ENCODE results near the gene SHQ1. TPM values are rescaled to one million over a fixed set of nuclear protein-coding genes. Genes with fewer than 3 reads are reported as not detected.
"Not testable (repeated sequence)": the region's sequence is repeated elsewhere in the genome, so short reads cannot be mapped to it uniquely, and the experiment has no call there.

Gene SHQ1
- polyA plus RNA-seq, 10 donors = 10.7 to 16.9 (median 13.3) TPM

GRCh38 chr3:72803573-72803972 is 44.7 kb downstream of the SHQ1 start:
- no peak for DNase-seq

DNA sequence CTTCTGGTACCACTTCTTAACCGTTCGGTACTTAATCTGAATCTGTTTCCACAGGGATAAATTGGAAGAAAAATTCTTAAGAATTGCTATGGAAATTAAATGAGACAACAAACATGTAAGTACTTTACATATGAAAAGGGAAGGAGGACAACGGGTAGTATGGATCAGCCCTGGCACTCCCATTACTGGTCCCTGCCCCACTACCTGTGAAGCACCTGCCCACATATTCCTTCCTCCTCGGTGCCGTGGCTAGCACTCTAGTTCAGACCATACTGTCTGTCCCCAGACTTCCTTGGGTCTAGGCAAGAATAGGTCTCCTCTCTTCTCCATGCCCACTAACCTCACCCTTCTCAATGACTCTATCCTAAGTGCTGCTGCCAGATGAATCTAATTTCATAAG is 46.2 kb downstream of the SHQ1 start:
- DNase-seq = no peak

- DNase-seq = no peak
Measured at GRCh38 chr3:72800869-72801268, 47.4 kb downstream of the SHQ1 start.

- DNase-seq = no peak
Measured at GRCh38 chr3:72798552-72799195, 49.6 kb downstream of the SHQ1 start.

DNA sequence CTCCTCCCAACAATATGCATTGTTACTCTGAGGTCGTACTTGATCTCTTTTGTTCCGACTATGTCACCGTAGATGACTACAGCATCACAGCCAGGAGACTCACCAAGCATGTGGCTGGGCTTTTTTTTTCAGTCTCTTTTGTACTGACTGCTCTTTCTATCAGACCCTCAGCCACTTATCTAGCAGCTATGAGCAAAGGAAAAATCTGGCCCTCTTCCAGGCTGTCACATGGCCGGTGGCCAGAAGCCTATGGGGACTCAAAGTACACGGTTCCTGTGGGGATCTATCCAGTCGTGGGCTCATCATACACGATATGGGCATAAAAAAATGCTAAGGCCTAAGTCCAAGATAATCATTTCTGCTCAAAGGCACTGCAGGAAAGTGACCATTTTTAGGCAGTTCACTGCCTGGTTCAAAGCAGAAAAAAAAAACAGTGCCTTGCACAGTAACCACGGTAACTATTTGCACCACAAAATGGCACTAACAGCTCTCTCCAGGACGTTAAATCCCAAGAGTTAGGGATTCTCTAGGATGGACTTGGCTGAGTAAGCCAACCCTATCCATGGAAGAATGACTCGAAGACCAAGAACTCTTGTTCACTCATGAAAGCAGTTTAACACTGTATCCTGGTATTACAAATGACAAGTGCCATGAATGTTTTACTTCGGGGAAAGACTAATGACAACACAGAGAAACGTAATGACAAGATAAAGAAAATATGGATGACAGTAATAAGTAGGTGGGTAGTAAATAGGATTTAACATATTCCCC is 50.3 kb downstream of the SHQ1 start:
- DNase-seq = peak in 2 of 3 donors; percentile 18 to 36

DNA sequence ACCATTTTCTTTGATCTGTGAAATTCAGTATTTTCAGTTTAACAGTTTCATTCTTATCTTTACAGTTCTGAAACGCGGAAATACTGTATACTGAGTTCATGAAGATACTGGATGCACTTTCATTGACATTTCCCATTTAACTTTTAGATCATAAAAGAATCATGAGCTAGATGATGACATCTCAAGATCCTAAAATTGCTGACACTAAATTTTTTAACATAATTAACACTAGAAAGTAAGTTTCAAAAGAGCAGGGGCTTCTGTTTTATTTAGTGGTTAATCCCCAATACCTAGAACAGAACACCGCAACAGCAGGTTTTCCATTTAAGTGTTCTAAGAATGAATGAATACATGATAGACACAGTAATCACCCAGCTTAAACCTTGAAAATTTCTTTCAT is 54.2 kb downstream of the SHQ1 start:
- DNase-seq = no peak

- no peak for DNase-seq
Measured at GRCh38 chr3:72791161-72791560, 57.1 kb downstream of the SHQ1 start.

GRCh38 chr3:72789786-72790185 is 58.5 kb downstream of the SHQ1 start:
- DNase-seq = no peak

DNA sequence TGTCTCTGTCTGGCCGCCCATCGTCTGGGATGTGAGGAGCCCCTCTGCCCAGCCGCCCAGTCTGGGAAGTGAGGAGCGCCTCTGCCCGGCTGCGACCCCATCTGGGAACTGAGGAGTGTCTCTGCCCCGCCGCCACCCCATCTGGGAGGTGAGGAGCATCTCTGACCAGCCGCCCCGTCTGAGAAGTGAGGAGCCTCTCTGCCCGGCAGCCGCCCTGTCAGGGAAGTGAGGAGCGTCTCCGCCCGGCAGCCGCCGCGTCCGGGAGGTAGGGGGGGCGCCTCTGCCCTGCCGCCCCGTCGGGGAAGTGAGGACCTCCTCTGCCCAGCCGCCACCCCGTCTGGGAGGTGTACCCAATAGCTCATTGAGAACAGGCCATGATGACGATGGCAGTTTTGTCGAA is 60.0 kb downstream of the SHQ1 start:
- not testable (repeated sequence) for DNase-seq

DNA sequence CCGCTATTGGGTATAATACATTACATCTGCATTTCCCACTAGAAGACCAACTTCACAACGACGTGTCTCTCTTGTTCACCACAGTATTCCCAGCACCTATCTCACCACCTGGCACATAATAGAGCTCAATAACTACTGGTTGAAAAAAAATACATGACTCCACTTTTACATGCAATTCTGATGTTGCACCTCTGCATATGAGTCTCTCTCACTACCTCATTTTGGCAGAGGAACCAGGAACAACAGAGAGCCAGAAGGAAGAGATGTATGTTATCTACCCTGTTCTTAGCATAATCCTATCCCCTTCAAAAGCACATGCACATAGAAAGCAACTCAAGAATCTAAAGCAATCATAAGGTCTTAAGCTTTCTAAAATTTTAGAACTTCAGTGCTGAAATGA is 61.6 kb downstream of the SHQ1 start:
- no peak for DNase-seq

- no peak for DNase-seq
Measured at GRCh38 chr3:72784226-72784625, 64.0 kb downstream of the SHQ1 start.

DNA sequence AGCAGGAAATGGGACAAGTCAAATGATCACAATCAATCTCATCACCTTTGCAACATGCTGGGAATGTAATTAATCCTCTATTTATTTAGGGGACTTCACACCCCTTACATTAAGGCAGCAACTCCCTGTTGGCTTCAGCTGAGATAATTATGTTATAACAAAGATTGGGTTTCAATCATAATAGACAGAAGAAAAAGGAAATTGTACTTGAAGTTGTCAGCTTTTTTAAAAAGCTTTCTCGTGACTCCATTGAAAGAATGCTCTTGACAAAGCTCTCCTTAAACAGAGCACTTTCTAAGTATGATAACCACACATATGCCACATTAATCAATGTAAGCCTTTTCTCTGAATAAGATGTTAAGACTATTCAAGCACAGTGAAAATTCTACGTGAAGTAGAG is 65.7 kb downstream of the SHQ1 start:
- no peak for DNase-seq

DNA sequence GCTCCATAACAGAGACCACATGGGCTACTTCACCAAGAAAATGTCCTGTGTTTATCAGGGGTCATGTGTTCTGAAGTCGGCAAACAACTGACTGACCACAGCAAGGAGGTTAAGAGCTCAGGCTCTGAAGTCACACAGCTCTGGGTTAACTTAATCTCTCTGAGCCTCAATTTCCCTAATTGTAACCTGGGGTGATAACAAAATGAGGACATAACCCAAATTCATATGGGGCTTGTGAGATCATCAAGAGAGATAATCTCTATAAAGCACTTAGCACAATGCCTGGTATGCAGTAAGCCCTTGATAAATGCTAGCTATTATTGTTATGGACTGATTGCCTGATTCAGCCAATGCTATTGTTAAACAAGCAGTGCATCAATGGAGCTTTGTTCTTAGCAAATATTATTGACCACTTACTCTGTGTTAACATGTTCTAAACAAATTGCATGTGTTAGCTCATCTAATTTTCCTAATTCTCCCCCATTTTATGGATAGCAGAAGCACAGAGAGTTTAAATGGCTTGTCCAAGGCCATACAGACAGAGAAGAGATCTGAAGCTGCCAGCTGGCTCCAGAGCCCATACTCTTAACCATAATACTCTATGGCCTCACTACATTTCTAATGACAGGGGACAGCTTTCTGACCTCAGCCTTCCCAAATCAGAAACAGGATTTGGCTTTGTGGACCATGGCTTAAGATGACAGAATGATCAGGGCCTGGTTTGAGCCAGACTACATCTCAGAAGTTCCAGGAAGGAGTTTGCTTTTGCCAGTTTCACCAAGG is 78.3 kb downstream of the SHQ1 start:
- no peak for DNase-seq

DNA sequence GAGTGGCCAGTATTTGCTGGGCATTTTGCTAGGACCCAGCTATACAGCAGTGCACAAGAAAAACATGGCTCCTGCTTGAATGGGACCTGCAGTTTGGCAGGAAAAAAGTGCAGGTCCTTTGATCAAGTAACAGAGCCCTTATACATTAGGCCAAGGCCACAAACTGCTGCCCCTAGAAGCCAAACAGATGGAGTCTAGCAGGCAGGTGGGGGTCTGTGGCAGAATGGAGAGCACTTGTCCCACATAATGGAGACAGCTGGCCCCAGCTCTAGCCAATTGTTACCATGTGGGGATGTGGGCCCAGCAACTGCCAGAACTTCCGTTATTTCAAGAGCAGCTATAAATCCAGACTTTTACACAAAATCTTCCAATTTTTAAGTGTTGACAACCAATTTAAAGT is 79.3 kb downstream of the SHQ1 start:
- no peak for DNase-seq

DNA sequence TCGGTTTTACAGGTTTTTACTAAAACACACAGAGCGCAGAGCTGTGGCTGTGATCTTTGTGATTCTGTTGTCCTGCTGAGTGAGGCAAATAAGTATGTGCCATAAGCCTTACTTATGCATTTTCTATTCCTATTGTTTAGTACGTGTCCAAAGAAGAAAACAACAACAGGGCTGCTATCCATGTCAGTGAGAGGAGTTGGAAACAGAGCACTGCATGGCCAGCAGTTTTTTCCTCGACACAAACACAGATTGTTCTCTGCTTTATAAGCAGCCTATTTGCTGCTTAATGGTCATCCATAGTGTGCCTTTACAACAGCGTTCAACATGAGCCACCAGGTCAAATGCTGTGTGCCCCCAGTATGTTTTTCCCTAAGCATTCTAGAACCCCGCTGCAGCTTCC is 79.8 kb downstream of the SHQ1 start:
- no peak for DNase-seq

DNA sequence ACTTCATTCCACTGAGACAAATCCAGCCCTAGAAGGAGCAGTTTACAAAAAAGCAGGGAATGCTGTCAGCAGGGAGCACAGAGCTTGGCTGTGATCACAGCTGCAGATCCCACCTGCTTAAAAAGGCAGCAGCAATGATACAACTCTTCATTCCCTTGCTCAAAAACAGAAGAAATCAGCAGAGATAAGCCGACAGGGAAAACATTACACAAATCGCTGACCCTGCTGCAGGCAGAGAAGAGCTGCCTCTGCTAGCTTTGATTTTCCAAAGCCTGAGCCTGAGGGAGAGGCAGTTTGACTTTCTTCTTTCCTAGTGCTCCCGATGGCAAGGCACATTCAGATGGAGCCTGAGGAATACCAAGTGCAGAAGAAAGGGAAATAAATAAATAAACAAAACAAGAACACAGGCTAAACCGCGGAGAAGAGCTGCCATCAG is 80.2 kb downstream of the SHQ1 start:
- no peak for DNase-seq

DNA sequence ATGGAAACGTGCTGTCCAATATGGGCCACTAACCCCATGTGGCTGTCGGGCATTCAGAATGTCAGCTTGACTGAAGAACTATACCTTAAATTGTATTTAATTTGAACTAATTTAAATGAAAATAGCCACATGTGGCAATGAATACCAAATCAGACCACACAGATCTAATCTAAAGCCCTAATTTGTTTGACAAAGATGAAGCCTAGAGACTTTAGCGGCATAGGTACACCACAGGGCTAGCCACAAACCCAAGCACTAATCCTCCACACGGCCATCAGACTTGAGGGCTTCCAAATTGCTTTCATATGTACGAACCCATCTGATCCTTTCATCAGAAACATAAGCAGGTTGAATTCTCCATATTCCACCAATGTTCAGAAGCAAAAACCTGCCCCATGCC is 81.4 kb downstream of the SHQ1 start:
- no peak for DNase-seq

GRCh38 chr3:72763751-72764440 is 84.3 kb downstream of the SHQ1 start:
- no peak for DNase-seq

DNA sequence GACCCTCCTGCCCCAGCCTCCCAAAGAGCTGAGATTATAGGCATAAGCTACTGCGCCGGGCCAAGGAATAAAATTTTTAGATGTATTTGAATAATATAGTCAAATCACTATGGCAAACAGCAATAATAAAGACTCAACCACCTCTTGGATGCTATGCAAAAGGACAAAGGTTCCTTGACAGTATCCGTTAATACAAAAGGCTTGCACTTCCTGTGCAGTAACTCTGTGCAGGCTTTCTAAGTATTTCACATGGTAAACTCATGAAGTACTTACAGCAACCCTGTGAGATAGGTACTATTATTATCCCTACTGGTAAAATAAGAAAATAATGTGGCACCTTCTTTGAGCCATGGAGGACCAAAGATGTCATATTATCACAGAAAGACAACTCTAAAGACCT is 86.8 kb downstream of the SHQ1 start:
- no peak for DNase-seq

DNA sequence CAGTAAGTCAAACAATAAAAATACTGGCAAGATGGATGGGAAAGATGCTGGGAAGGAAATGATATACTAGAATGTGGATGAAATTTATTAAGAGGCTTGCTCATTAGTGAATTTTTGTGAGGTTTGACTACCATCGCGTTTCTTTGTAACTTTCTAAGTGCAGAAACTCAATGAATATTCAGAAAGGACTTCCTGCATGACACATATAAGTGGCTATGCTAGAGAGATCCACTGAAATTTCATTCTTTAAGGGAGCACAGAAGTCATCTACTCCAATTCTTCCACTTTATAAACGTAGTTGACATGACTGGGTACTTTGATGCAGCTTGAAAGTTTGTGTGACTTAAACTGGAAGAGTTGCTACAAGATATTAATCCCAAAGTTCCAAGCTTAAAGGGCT is 88.0 kb downstream of the SHQ1 start:
- DNase-seq = no peak

DNA sequence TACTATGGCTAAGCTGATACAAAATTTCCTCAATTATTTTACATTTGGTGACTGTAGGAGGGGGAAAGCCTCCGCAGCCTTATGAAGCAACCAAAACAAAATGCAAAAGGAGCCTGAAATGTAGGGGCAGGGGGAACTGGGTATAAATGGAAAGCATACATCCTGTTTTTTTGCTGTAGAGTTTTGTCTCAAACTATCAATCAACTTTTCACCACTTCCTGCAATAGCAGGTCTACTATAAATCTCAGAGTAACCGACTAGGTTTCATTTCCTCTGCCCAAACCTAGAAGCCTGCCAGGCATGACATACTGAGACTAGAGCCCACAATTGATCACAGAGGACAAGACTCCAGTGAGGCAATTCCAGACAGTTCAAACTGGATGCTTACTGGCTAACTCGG is 91.3 kb downstream of the SHQ1 start:
- no peak for DNase-seq

- DNase-seq = no peak
Measured at GRCh38 chr3:72754582-72754981, 93.7 kb downstream of the SHQ1 start.
